Tongue (tissue), 3 donors: ENCODE data around the gene ASS1. TPM values are rescaled to one million over a fixed set of nuclear protein-coding genes. Genes with fewer than 3 reads are reported as not detected.

Source experiments
- DNase-seq: peaks from one replicate; pipeline ENCODE4 v3.0.0-alpha.2; 2015
- small RNA-seq: library from RNA; depleted of rRNA; stranded (forward); fragments of <200 nt; gene quantifications from one replicate; pipeline ENCODE3, GENCODE V24; 2014; ENCODE audit warnings: low replicate concordance
- total RNA-seq: library from RNA; depleted of rRNA; stranded (reverse); fragments of >200 nt; gene quantifications from one replicate; pipeline ENCODE4 v1.2.3, GENCODE V29; 2014

The ASS1 gene
- total RNA-seq, 1 donor from 2014 or later: 74.5 TPM

- no peak for DNase-seq
These were observed 87.8 kb downstream of the ASS1 start for GRCh38 chr9:130532426-130533080.

GRCh38 chr9:130535818-130536521 is 91.2 kb downstream of the ASS1 start:
- DNase-seq: peak; percentile 54

GRCh38 chr9:130536701-130537107 is 91.9 kb downstream of the ASS1 start:
- DNase-seq: no peak

GRCh38 chr9:130537346-130538050 is 92.7 kb downstream of the ASS1 start:
- DNase-seq: no peak

- DNase-seq: no peak
These were observed 94.9 kb downstream of the ASS1 start for GRCh38 chr9:130539420-130540223.

- no peak for DNase-seq
These were observed 96.8 kb downstream of the ASS1 start for GRCh38 chr9:130541533-130541932.

GRCh38 chr9:130542038-130542437 is 97.3 kb downstream of the ASS1 start:
- DNase-seq: no peak

- DNase-seq: no peak
These were observed 97.9 kb downstream of the ASS1 start for GRCh38 chr9:130542457-130543228.

GRCh38 chr9:130543368-130543767 is 98.6 kb downstream of the ASS1 start:
- no peak for DNase-seq

- DNase-seq: no peak
These were observed 99.1 kb downstream of the ASS1 start for GRCh38 chr9:130543859-130544258.

GRCh38 chr9:130544364-130544763 is 99.6 kb downstream of the ASS1 start:
- DNase-seq: no peak

GRCh38 chr9:130548103-130548502 is 103.3 kb downstream of the ASS1 start:
- DNase-seq: no peak

GRCh38 chr9:130549093-130549735 is 104.5 kb downstream of the ASS1 start:
- DNase-seq: no peak

Small RNA genes lying within 50 kb of the gene (small RNA-seq; reads per million reads assigned to genes)
- not detected for gene RN7SL665P

Other genes starting within 250 kb of the ASS1 start
- gene HMCN2, start 179.2 kb upstream of the ASS1 start, total RNA-seq: 30.9 TPM
- 37.4 TPM for gene FUBP3, start 134.6 kb downstream of the ASS1 start, total RNA-seq
- not detected for gene PRDM12, start 219.6 kb downstream of the ASS1 start, total RNA-seq
- 26.1 TPM for gene EXOSC2, start 248.8 kb downstream of the ASS1 start, total RNA-seq